K562 (cell line): ENCODE measurements around the gene BCAN. TPM values are rescaled to one million over a fixed set of nuclear protein-coding genes. Genes with fewer than 3 reads are reported as not detected.

Source experiments
- ASH1L ChIP-seq: fragments of 450-650 bp; IDR thresholded peaks from 2 replicates; pipeline ENCODE4 v1.6.1; 2018; ENCODE audit warnings: borderline replicate concordance, mild to moderate bottlenecking, low read depth; ENCODE audit not compliant: partially characterized antibody
- ATF1 ChIP-seq, 2 experiments: fragments of 450-650 bp in 1 of 2; IDR thresholded peaks; 2 replicates each; pipeline ENCODE4 v1.6.1; 2016; ENCODE audit warnings: missing compliant biosample characterization in 1 of 2, missing genetic modification characterization in 1 of 2
- CEBPG ChIP-seq, 3 experiments: fragments of 200-800 bp in 1 of 3; sonication (Bioruptor generic) in 1 of 3; sonication (generic) in 1 of 3; formaldehyde crosslinking in 1 of 3; IDR thresholded peaks in 2 of 3; conservative IDR thresholded peaks in 1 of 3; 2 replicates each; pipeline versions ENCODE4 v1.6.1 to v1.8.0; 2016 to 2022; ENCODE audit warnings: missing compliant biosample characterization in 2 of 3, missing genetic modification characterization in 2 of 3, mild to moderate bottlenecking in 1 of 3, missing genetic modification reagents in 1 of 3
- CEBPZ ChIP-seq: fragments of 150-350 bp; IDR thresholded peaks from 2 replicates; pipeline ENCODE4 v1.6.1; 2014; ENCODE audit warnings: low read depth, mild to moderate bottlenecking, low read length, borderline replicate concordance
- ELF4 ChIP-seq: fragments of 450-650 bp; formaldehyde crosslinking; IDR thresholded peaks from 2 replicates; pipeline ENCODE4 v1.4.0; 2022; ENCODE audit warnings: missing genetic modification characterization
- MAZ ChIP-seq, 2 experiments: fragments of 450-650 bp in 1 of 2; sonication (generic) in 1 of 2; formaldehyde crosslinking; IDR thresholded peaks in 1 of 2; conservative IDR thresholded peaks in 1 of 2; 2 replicates each; pipeline versions ENCODE4 v1.4.0 to v1.5.0; 2020; ENCODE audit warnings: mild to moderate bottlenecking in 1 of 2, missing genetic modification reagents in 1 of 2
- MLX ChIP-seq, 2 experiments: fragments of 450-650 bp in 1 of 2; sonication (generic) in 1 of 2; formaldehyde crosslinking; conservative IDR thresholded peaks; 2 replicates each; pipeline versions ENCODE4 v1.4.0 to v1.8.1; 2020 to 2022; ENCODE audit warnings: mild to moderate bottlenecking in 1 of 2, missing genetic modification reagents in 1 of 2
- POLR2A ChIP-seq: fragments of 450-650 bp; conservative IDR thresholded peaks from 2 replicates; pipeline ENCODE4 v1.6.1; 2016
- RFX7 ChIP-seq: fragments of 250-450 bp; sonication (Bioruptor Pico); IDR thresholded peaks from 2 replicates; pipeline ENCODE4 v1.5.1; 2021; ENCODE audit warnings: mild to moderate bottlenecking
- SLC30A9 ChIP-seq: fragments of 250-450 bp; sonication (Bioruptor Pico); IDR thresholded peaks from 2 replicates; pipeline ENCODE4 v1.8.0; 2022; ENCODE audit warnings: mild to moderate bottlenecking, moderate library complexity
- TAF1 ChIP-seq: IDR thresholded peaks from 2 replicates; pipeline ENCODE4 v1.6.1; 2011; ENCODE audit warnings: mild to moderate bottlenecking, low read length, moderate library complexity; ENCODE audit not compliant: insufficient read depth, control insufficient read depth, severe bottlenecking; ENCODE audit errors: extremely low read depth
- TARDBP ChIP-seq: fragments of 450-650 bp; IDR thresholded peaks from 2 replicates; pipeline ENCODE4 v1.6.1; 2016
- ZNF280B ChIP-seq: fragments of 250-450 bp; sonication (Bioruptor Pico); IDR thresholded peaks from 2 replicates; pipeline ENCODE4 v1.5.1; 2021; ENCODE audit warnings: mild to moderate bottlenecking
- ZNF518B ChIP-seq: fragments of 250-450 bp; sonication (Bioruptor Pico); IDR thresholded peaks from 2 replicates; pipeline ENCODE4 v1.5.0; 2021; ENCODE audit warnings: mild to moderate bottlenecking, moderate library complexity
- polyA plus RNA-seq, 8 experiments: library from polyadenylated mRNA; depleted of rRNA in 4 of 8; stranded (reverse) in 5 of 8; unstranded in 3 of 8; fragments of >200 nt; fragmentation: Nextera tagmentation in 2 of 8; fragmentation: Illumina TruSeq in 1 of 8; extraction: Ambion mirVana in 2 of 8; extraction: Trizol in 1 of 8; gene quantifications; 2 replicates each; pipeline versions ENCODE4 v1.2.1 to v1.2.3, GENCODE V29; 2011 to 2014; ENCODE audit warnings: inconsistent platforms in 1 of 8, missing spikeins in 1 of 8
- total RNA-seq, 7 experiments: library from RNA; depleted of rRNA in 6 of 7; stranded (reverse); fragments of >200 nt in 6 of 7; fragmentation: Illumina TruSeq in 2 of 7; extraction: Trizol in 2 of 7; gene quantifications; 2 replicates each; pipeline versions ENCODE4 v1.2.1 to v1.2.3, GENCODE V29; 2011 to 2021; ENCODE audit warnings: low replicate concordance in 1 of 7

The BCAN gene
- total and polyA plus RNA-seq, 9 of the 15 experiments (the other 6 are each of a cell fraction or from before 2014, with no cell fraction given), result 0.04 to 0.33 (median 0.14) TPM; not detected in 5

GRCh38 chr1:156663178-156663577 lies 21.3 kb downstream of the BCAN start (continued):
- TF ChIP-seq CEBPZ, result no peak
- no peak for TF ChIP-seq POLR2A
- TF ChIP-seq ASH1L, result no peak
- TF ChIP-seq ZNF518B, result no peak
- TF ChIP-seq TAF1, result peak; percentile 25
- TF ChIP-seq RFX7 (CRISPR knock-in tag), result no peak
- TF ChIP-seq SLC30A9 (CRISPR knock-in tag), result no peak
- no peak for TF ChIP-seq CEBPG (CRISPR knock-in tag; IDR thresholded peaks at IDR 0.05)
- no peak for TF ChIP-seq CEBPG (tag; conservative IDR thresholded peaks at IDR 0.05 in 1 of 2, IDR thresholded peaks at IDR 0.05 in 1 of 2)
- no peak for TF ChIP-seq ELF4 (CRISPR knock-in tag)
- TF ChIP-seq MAZ (CRISPR knock-in tag; conservative IDR thresholded peaks at IDR 0.05 in 1 of 2, IDR thresholded peaks at IDR 0.05 in 1 of 2), result 0 out of 4 replicates have a peak, but pooled peaks of 1 of the 2 experiments have one; percentile 41
- no peak for TF ChIP-seq ATF1 (CRISPR knock-in tag; IDR thresholded peaks at IDR 0.05)
- TF ChIP-seq ATF1 (tag; IDR thresholded peaks at IDR 0.05), result no peak
- no peak for TF ChIP-seq MLX (CRISPR knock-in tag; conservative IDR thresholded peaks at IDR 0.05)
- TF ChIP-seq ZNF280B, result no peak
- TF ChIP-seq TARDBP, result no peak
